Head of caudate nucleus (tissue), 42 donors: ENCODE data around the gene C16orf95.
"Not testable (repeated sequence)": the region's sequence is repeated elsewhere in the genome, so short reads cannot be mapped to it uniquely, and the experiment has no call there.

Source experiments
- DNase-seq, 42 donors: peaks; one replicate each; pipeline versions ENCODE4 v3.0.0 to v3.0.0-alpha.2; 2020 to 2021; ENCODE audit warnings: mixed read lengths in 7 of 42
- intact Hi-C: fragments of 100-400 bp; cut with DNase I; formaldehyde crosslinking; loops from one replicate; pipeline ENCODE4 v1.15.0; 2022

Gene C16orf95, protein sequence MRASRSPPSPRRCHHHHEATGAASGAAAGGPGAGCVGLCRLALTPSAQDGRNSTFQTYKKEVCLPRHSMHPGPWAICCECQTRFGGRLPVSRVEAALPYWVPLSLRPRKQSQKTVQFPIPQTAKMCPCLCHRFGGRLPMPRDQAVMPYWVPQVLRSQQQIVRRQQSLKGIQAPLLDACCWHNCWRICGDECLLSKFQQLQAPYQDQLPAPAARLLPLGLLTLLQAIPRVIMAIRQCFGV

DNA sequence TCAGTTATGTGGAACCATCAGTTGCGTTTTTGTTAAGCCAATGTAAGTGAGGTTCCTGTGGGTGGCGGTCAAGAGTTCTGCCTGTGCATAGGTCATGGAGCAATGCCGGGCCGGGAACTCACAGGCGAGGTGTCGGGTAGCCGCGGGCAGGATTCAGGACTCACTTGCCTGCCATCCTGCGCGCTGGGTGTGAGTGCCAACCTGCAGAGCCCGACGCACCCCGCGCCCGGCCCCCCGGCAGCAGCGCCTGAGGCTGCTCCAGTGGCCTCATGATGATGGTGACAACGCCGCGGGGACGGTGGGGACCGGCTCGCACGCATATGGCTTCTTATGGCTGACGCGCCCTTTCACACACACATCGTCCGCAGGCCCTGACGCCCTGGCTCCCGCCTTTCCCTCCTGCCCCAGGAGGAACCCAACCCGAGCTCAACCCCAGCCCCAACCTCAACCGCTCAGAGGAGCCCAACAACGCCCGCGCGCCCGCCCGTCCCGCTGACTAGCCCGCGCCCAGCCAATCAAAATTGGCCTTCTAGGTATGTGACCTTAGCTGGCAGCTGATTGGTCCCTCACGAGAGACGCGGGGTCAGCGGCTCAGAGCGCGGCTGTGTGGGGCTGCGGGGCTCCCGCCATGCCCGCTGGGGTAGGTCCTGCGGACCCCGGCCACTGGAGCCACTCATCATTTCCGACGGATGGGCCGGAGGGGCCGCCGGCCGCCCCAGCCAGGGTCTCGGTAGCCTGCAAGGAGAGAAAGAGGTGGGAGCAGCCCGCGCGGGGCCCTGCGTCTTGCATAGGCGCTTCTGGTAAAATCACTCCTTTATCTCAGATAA is at the start of gene C16orf95:
Gene C16orf95, minus strand, starts transcription at position 470 of the 827 bp plus-strand sequence. Its CDS starts 150 bp downstream, at position 320.
- intact Hi-C loops: loop anchor here (2.0 to 10.0 kb wide), 3 partner anchors 65 to 318 kb away; partner anchors contain the start of genes FBXO31 and MAP1LC3B

DNA sequence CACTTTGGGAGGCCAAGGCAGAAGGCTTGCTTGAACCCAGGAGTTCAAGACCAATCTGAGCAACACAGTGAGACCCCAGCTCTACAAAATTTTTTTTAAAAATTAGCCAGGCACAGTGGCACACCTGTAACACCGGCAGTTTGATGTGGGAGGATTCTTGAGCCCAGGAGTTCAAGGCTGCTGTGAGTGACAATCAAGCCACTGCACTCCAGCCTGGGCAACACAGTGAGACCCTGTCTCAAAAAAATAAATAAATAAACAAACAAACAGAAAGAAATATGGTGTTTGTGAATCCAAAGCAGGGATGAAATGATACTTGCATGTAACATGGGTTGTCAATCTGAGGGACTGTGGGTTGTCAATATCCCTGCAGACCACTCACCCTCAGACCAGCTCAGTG is 49.7 kb upstream of the C16orf95 start:
- no peak for DNase-seq
- intact Hi-C loops: no loop called here

More for the DNA sequence above, at the start of gene C16orf95:
- peak; percentile 94 to 99 (median 98) for DNase-seq

DNA sequence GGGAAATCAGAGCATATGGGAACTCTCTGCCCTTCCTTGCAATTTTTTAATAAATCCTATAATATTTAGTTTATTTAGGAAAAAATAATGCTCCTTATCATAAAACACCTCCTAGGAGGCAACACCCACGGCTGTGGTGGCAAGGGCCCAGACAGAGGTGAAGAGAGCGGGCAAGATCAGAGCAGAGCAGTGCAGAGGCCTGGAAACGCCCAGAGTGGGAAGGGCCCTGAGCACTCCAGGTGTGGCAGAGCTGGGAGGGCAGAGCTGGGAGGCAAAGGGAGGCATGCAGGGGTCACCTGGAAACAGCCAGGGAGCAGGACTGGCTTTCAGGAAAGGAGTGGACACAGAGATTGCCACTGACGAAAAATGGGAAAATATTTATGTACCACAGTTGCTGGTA is 49.1 kb upstream of the C16orf95 start:
- no peak for DNase-seq
- intact Hi-C loops: no loop called here

DNA sequence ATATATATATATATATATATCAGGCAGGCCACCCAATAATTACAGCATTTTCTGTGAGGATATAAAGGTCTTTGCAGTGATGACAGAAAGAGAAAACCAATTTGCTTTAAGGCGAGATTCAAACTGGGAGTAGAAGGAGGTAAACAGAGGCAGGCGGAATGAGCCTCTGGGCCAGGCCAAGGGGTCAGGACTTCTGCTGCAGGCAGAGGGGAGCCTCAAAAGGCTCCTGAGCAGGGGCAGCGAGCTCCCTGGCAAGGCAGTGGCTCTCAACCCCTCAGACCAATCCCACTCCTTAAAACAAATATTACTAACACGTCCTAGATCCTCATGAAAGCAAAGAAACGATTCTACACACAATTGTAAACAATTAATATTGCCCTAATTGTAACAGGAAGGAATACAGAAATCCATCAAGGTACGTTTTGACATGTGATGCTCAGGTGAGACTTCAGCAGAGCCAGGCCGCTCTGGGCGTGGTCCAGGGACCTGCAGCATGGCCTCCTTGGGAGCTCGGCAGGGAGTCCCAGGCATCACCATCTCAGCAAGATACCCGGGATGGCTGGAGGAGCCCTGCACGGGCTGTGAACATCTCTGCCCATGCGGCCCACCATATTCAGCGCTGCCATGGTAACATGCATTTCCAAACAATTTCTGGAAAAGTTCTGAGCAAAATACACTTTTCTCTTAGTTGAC is 48.0 kb upstream of the C16orf95 start:
- intact Hi-C loops: no loop called here
- no peak for DNase-seq

DNA sequence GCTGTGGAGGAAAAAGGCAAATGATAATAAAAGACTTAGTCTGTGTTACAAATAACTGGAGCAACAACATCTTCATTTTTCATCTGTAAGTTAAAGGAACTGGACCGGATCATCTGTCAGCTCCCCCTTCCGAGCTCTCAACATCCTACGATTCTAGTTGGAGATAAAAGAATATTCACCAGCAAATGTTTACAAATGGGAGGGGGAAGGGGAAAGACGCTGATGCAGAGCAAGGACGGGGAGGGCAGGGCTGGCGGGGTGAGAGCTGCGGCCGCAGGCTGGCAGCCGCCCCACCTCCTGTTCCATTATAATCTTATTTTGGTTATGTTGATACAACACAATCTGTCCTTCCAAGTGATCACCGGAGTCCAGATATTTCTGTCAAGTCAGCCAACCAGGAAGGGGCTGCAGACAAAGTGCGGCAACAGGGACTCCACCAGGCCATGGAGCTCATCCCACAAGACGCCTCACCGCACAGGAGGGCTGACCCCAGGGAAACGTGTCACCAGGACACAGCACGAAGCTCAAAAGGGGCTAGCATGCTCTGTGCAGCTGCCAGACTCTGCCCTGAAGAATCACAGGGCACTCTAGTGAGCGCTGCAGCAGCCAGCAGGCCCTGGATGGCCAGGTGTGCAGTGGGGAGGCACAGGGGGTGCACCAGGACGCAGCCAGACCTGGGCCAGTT is 46.7 kb upstream of the C16orf95 start:
- intact Hi-C loops: no loop called here
- peak in 1 of 42 donors; percentile 18 for DNase-seq

DNA sequence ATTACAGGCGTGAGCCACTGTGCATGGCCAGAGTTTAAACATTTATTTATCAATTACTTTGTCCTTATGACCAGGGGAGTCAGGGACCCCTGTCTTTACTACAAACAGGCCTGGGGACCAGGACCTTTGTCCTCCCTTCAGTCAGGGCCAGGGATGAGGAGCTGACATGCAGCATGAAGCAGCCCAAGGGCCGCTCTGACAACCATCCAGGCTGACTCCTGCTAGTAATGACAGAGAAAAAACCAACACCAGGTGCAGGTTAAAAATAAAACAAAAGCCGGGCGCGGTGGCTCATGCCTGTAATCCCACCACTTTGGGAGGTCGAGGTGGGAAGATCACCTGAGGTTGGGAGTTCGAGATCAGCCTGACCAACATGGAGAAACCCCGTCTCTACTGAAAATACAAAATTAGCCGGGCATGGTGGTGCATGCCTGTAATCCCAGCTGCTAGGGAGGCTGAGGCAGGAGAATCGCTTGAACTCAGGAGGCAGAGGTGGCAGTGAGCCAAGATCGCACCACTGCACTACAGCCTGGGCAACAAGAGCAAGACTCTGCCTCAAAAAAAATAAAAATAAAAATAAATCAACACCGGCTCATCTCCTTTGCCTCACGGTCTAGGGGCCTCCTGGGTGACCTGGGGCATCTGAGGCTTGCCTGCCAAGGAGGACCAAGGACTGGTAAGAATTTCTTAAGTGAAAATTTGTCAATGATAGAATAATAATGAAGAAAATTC is 45.8 kb upstream of the C16orf95 start:
- intact Hi-C loops, DNase-seq: not testable (repeated sequence)

DNA sequence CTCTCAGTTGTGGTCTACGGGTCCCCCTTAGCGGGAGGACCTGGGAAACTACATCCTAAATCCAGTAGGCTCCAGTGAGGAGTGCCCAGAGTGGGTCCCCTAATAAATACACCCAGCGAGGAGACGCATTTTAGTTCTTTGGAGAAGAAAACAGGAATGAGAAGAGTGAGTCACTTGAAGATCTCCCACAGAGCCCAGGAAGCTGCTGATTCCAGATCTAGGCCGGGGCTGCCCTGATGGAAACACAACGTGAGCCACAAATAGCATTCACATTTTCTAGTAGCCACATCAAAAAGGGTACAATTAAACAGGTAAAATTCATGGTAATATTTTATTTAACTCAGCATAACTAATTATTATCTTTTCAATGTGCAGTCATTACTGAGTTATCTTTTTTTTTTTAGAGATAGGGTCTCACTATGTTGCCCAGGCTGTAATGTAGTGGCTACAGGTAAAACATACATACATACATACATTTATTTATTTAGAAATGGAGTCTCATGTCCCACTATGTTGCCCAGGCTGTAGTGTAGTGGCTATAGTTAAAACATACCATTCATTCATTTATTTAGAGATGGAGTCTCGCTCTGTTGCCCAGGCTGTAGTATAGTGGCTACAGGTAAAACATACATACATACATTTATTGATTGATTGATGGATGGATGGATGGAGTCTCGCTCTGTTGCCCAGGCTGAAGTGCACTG is 44.9 kb upstream of the C16orf95 start:
- intact Hi-C loops: no loop called here
- peak in 1 of 42 donors; percentile 23 for DNase-seq

DNA sequence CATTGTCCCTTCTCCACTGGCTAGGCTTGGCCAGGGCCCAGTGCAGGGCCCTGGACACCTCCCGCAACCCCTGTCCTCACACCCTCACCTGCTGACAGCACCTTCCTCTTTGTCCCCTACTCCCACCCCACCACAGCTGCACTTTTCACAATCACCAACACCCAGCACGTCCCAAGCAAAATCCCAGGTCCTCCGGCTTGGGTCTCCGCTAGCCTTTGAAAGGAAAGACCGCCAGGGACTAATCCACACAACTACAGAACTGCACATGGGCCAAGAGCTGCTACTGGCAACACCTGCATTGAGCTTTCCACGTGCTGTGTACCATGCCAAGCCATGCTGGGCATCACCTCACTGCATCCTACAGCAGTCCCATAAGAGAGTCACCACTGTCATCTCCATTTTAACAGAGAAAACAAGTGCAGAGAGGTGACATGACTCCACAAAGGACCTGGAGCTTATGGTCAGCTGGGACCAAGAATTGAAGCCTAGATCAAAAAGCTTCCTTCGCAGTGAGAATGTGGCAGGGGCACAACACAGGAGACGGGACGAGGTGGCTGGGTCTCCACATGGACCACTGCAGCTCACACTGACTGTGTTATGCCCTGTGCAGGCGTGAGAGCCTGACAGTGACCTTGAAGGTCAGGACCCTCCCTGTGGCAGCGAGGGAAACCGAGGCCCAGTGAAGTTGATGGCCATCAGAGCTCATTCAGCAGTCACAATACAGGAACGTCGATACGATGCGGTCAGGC is 43.8 kb upstream of the C16orf95 start:
- intact Hi-C loops: no loop called here
- DNase-seq: no peak

DNA sequence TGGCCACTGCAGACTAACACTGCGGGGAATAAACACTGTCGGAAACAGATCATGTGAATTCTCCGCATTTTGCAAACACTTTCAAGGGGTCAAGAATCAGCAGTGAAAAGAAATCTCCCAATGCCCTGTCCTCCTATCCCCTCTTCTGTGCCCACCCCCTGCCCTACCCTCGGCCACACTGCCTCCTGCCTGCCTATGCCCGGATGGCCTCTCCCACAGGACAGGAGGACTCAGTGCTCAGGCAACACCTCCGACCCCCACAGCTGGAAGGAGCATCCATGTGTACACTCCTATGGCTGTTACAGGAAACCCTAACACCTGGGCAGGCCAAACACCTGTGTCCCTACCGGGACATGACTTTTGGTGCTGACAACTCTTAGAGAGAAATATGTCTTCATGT is 41.9 kb upstream of the C16orf95 start:
- DNase-seq: no peak
- intact Hi-C loops: no loop called here

DNA sequence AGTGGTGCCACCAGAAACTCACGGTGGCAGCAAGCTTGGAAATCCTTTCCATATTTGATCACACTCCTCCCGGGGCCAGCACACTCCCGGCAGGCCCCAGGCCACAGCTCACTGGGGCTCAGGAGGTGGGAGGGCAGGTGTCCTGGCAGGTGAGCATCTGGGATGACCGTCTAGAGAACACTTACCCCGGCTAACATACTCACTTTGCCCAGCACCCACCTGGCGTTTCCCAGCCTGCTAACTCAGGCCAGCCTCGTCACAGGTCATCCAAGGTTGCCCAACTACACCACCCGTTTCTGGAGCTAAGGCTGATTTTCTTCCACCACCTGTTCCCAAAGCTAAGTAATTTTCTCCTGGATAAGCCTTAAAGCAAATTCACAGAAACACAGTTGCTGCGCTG is 41.5 kb upstream of the C16orf95 start:
- intact Hi-C loops: no loop called here
- no peak for DNase-seq

DNA sequence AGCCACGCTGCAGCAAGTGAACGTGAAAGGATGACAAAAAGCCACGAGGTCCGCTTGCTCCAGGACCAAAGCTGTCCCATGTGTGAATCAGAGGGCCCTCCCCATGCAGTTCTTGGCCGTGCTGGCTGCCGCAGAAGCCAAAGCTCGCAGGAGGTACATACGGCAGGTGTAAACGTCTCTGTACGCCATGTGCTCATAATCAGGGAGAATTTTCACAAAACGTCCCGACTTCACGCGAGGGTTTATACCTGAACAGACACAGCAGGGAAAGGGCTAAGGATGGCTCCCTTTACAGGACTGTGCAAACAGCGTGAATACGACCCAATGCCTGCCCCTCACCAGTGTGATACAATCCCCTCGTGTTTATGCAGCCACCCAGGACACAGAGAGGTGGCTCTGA is 41.1 kb upstream of the C16orf95 start:
- intact Hi-C loops: no loop called here
- DNase-seq: no peak

DNA sequence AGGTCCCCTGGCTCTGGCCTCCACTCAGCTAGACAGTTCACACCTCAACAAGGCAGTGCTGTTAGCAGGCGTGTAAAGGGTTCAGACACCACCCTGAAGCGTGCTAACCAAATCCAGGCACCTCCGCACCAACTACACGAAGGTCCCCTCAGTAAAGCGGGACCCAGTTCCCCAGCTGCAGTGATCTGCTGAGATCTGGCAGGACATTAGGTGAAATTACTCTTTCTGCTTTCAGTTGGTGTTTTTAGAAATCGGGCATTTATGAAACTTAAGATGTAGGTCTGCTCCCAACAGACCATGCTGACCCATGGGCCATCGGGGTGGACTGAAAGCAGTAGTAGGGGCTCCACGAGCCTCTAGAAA is 39.3 kb upstream of the C16orf95 start:
- intact Hi-C loops: no loop called here
- no peak for DNase-seq

DNA sequence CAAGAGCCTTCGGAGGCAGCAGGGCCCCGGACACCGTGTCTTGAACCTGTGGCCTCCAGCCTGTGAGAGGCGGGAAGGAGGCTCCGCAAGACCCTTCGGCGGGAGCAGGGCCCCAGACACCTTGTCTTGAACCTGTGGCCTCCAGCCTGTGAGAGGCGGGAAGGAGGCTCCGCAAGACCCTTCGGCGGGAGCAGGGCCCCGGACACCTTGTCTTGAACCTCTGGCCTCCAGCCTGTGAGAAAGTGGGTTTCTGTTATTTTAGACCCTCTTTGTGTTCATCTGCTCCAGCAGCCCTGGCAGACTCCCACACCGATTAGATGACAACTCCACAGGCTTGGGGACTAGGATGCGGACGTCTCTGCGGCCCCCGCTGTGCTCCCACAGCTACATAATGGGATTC is 36.4 kb upstream of the C16orf95 start:
- intact Hi-C loops: no loop called here
- DNase-seq: no peak

DNA sequence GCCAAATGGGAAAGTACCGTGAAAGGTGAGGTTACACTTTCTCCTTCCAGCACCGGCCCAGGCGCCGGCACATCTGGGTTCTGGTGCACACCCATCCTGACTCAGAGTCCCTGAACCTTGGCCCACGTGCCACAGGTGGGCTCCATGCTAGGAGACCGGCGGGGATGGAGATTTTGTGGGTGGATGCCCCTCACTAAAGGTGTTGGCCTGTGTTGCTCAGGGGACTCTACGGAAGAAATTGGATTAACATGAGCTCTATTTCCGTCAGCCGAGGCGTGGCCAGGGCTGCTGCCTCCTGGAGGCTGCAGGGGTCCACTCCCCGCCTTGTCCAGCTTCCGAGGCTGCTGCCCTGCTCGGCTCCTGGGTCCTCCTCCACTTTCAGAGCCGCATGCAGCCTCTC is 35.6 kb upstream of the C16orf95 start:
- intact Hi-C loops: no loop called here
- DNase-seq: no peak

DNA sequence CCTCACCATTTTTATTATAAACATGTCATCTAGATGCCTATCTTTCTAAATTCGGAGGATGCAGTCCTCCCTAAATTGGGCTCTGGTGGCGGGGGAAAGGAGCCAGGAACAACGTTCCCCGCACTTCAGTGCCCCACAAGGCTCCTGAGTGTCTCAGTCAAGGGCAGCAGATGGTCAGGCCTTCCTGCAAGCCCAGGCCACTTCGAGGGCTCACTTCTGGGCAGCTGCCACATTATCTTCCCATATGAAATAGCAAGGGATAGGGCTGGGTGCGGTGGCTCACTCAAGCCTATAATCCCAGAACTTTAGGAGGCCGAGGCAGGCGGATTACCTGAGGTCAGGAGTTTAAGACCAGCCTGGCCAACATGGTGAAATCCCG is 34.1 kb upstream of the C16orf95 start:
- DNase-seq: no peak

DNA sequence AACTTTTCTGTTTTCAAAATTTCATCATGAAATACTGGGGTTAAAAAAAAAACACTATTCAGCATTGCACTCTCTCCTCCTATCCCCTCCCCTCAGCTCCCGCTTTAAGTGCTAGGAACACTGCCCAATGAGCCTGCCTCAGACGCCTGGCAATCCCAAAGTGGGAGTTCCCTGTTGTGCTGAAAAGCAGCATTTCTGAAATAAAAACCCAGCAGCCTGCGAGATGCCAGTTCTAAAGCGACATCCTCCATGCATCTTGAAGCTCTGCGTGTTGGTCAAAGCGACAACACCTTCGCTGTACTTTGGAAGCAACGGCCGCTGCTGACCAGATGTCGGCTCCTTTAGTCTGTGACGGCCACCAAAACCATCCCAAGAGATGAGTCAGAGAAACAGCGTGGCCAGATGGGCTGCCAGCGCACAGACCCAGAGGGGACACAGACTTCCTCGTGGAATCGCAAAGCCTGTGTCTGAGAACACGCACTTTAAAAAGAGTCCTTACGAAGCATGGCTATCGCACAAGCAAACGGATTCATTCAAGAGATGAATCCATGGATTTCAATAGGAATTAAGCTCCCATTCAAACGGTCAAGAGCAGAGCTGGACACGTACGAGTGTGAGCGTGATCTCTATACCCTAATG is 33.6 kb upstream of the C16orf95 start:
- DNase-seq: peak in 17 of 42 donors; percentile 21 to 72 (median 37)
- intact Hi-C loops: no loop called here

More for the DNA sequence above, 34.1 kb upstream of the C16orf95 start:
- intact Hi-C loops: no loop called here

DNA sequence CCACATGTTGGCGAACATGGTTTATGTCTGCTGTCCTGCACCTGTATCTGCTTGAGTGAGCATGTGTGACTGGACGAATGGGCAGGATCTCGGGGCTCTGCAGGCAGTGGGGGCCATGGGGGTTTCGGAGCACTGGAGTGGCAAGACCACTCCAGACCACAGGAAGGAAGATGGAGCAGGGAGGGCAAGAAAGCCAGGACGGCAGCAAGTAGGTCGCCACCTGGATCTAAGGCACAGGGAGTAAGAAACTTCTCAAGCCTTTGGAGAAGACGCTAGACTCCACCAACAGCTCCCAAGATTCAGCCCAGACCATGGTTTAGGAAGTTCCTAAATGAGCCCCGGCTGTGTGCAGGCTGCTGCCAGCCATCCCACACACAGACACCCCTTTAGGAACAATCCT is 32.8 kb upstream of the C16orf95 start:
- intact Hi-C loops: no loop called here
- no peak for DNase-seq
